IMR-90 (cell line): Measurements from ENCODE around the gene CERS6. TPM values are rescaled to one million over a fixed set of nuclear protein-coding genes. Genes with fewer than 3 reads are reported as not detected.
A peak's percentile ranks its signal among the peaks of the same experiment; 100 is the strongest.

Source experiments
- ATAC-seq: fragments of 200-7000 bp; cut with Tn5 transposase; 2 replicates; pipeline ENCODE4 v1.9.1; 2020; ENCODE audit warnings: low read depth, mild to moderate bottlenecking, moderate library complexity
- BruUV-seq: library from RNA; stranded (reverse); fragments of 400-500 nt; replicated peaks from 2 replicates; lab custom pipeline; 2021; lab: Mats Ljungman, UMichigan
- CTCF ChIA-PET: fragments of 300-600 bp; formaldehyde crosslinking; extraction: SDS; loops from one replicate; lab custom pipeline; 2021; ENCODE audit warnings: antibody characterized with exemption; lab: Yijun Ruan, JAX
- POLR2A ChIA-PET: fragments of 300-600 bp; sonication (Branson Sonifier 250); formaldehyde crosslinking; loops from one replicate; lab custom pipeline; 2022; ENCODE audit warnings: antibody characterized with exemption; ENCODE audit not compliant: unreplicated experiment; lab: Charles Lee
- DNase-seq: peaks from one replicate; pipeline ENCODE4 v3.0.0; 2013
- H2AFZ ChIP-seq: replicated peaks from 2 replicates; pipeline ENCODE3; 2013; ENCODE audit warnings: low read length, mild to moderate bottlenecking; ENCODE audit not compliant: poor library complexity
- H2AK5ac ChIP-seq: 2 replicates; pipeline ENCODE4 v1.6.1; 2013; ENCODE audit warnings: low read depth, low read length, inconsistent platforms
- H2AK9ac ChIP-seq: replicated peaks from 2 replicates; pipeline ENCODE3; 2013; ENCODE audit warnings: mild to moderate bottlenecking, low read depth, low read length, moderate library complexity; ENCODE audit not compliant: poor library complexity
- H2BK120ac ChIP-seq: 2 replicates; pipeline ENCODE4 v1.6.1; 2013; ENCODE audit warnings: low read depth, low read length, inconsistent platforms
- H2BK15ac ChIP-seq: 3 replicates; pipeline ENCODE4 v1.6.1; 2013; ENCODE audit warnings: low read depth, low read length, inconsistent platforms
- H2BK20ac ChIP-seq: 2 replicates; pipeline ENCODE4 v1.6.1; 2013; ENCODE audit warnings: low read depth, mild to moderate bottlenecking, inconsistent platforms, low read length, moderate library complexity
- H2BK5ac ChIP-seq: 2 replicates; pipeline ENCODE4 v1.6.1; 2013; ENCODE audit warnings: mild to moderate bottlenecking, low read depth, low read length, inconsistent platforms; ENCODE audit not compliant: poor library complexity, severe bottlenecking
- H3K14ac ChIP-seq: replicated peaks from 2 replicates; pipeline ENCODE4 v1.6.1; 2013; ENCODE audit warnings: low read depth, low read length, inconsistent platforms
- H3K18ac ChIP-seq: 2 replicates; pipeline ENCODE4 v1.6.1; 2013; ENCODE audit warnings: low read depth, low read length, control low read depth
- H3K23ac ChIP-seq: 2 replicates; pipeline ENCODE4 v1.6.1; 2013; ENCODE audit warnings: low read depth, low read length, inconsistent platforms
- H3K27ac ChIP-seq: 2 replicates; pipeline ENCODE4 v1.5.1; 2013; ENCODE audit warnings: mild to moderate bottlenecking, control low read depth, low read length; ENCODE audit not compliant: insufficient read depth
- H3K27me3 ChIP-seq: 2 replicates; pipeline ENCODE4 v1.6.1; 2013; ENCODE audit warnings: low read length; ENCODE audit not compliant: control insufficient read depth, insufficient read depth
- H3K36me3 ChIP-seq: 2 replicates; pipeline ENCODE4 v1.6.1; 2013; ENCODE audit warnings: low read length, mixed read lengths; ENCODE audit not compliant: control insufficient read depth, insufficient read depth
- H3K4ac ChIP-seq: 2 replicates; pipeline ENCODE4 v1.6.1; 2013; ENCODE audit warnings: low read depth, low read length, inconsistent platforms
- H3K4me1 ChIP-seq: 2 replicates; pipeline ENCODE4 v1.6.1; 2013; ENCODE audit warnings: low read length, mixed read lengths; ENCODE audit not compliant: control insufficient read depth, insufficient read depth
- H3K4me2 ChIP-seq: 2 replicates; pipeline ENCODE4 v1.6.1; 2013; ENCODE audit warnings: low read depth, mild to moderate bottlenecking, control low read depth, low read length, moderate library complexity
- H3K4me3 ChIP-seq: 2 replicates; pipeline ENCODE4 v1.5.1; 2013; ENCODE audit warnings: low read depth, mild to moderate bottlenecking, control low read depth, low read length, moderate library complexity; ENCODE audit not compliant: insufficient read depth
- H3K56ac ChIP-seq: 2 replicates; pipeline ENCODE4 v1.6.1; 2013; ENCODE audit warnings: low read length, inconsistent platforms; ENCODE audit not compliant: insufficient read depth; ENCODE audit errors: extremely low read depth
- H3K79me1 ChIP-seq, 2 experiments: 2 replicates each; pipeline ENCODE4 v1.6.1; 2013; ENCODE audit warnings: low read length in 2 of 2, inconsistent platforms in 1 of 2, low read depth in 1 of 2
- H3K9ac ChIP-seq: 2 replicates; pipeline ENCODE4 v1.6.1; 2013; ENCODE audit warnings: low read depth, low read length, control low read depth
- H3K9me1 ChIP-seq: 2 replicates; pipeline ENCODE4 v1.6.1; 2013; ENCODE audit warnings: low read length, inconsistent platforms; ENCODE audit not compliant: insufficient read depth
- H3K9me3 ChIP-seq: 2 replicates; pipeline ENCODE4 v1.6.1; 2013; ENCODE audit warnings: low read length; ENCODE audit not compliant: control insufficient read depth, insufficient read depth
- H4K20me1 ChIP-seq: 2 replicates; pipeline ENCODE4 v1.6.1; 2013; ENCODE audit warnings: low read length, inconsistent platforms; ENCODE audit not compliant: insufficient read depth
- H4K5ac ChIP-seq: 2 replicates; pipeline ENCODE4 v1.6.1; 2013; ENCODE audit warnings: mild to moderate bottlenecking, low read depth, low read length, control low read depth
- H4K8ac ChIP-seq, 2 experiments: 2 replicates each; pipeline ENCODE4 v1.6.1; 2013; ENCODE audit warnings: low read depth in 2 of 2, low read length in 2 of 2, control low read depth in 1 of 2, inconsistent platforms in 1 of 2
- H4K91ac ChIP-seq: 2 replicates; pipeline ENCODE4 v1.6.1; 2013; ENCODE audit warnings: low read depth, low read length, inconsistent platforms; ENCODE audit not compliant: insufficient read depth
- BHLHE40 ChIP-seq: fragments of 150-350 bp; IDR thresholded peaks from 2 replicates; pipeline ENCODE4 v1.6.1; 2016; ENCODE audit warnings: mild to moderate bottlenecking, low read depth, low read length
- CEBPB ChIP-seq: IDR thresholded peaks from 2 replicates; pipeline ENCODE4 v1.6.1; 2012; ENCODE audit warnings: low read depth, low read length, improper control_type of control experiment
- CHD1 ChIP-seq: IDR thresholded peaks from 2 replicates; pipeline ENCODE4 v1.6.1; 2012; ENCODE audit warnings: low read depth, low read length, improper control_type of control experiment
- CTCF ChIP-seq: conservative IDR thresholded peaks from 2 replicates; pipeline ENCODE4 v1.5.1; 2012; ENCODE audit warnings: mild to moderate bottlenecking, low read depth, low read length, improper control_type of control experiment
- ELK1 ChIP-seq: fragments of 150-350 bp; IDR thresholded peaks from 2 replicates; pipeline ENCODE4 v1.6.1; 2016; ENCODE audit warnings: low read depth, mild to moderate bottlenecking, low read length, moderate library complexity, borderline replicate concordance
- MAFK ChIP-seq: IDR thresholded peaks from 2 replicates; pipeline ENCODE4 v1.6.1; 2012; ENCODE audit warnings: low read depth, low read length, improper control_type of control experiment
- MAZ ChIP-seq: IDR thresholded peaks from 2 replicates; pipeline ENCODE4 v1.6.1; 2012; ENCODE audit warnings: low read depth, mild to moderate bottlenecking, low read length, improper control_type of control experiment, moderate library complexity, borderline replicate concordance
- MXI1 ChIP-seq: IDR thresholded peaks from 2 replicates; pipeline ENCODE4 v1.6.1; 2012; ENCODE audit warnings: low read depth, mild to moderate bottlenecking, low read length, moderate library complexity, borderline replicate concordance
- NFE2L2 ChIP-seq: fragments of 150-350 bp; IDR thresholded peaks from 2 replicates; pipeline ENCODE4 v1.6.1; 2016; ENCODE audit warnings: low read depth, mild to moderate bottlenecking, low read length
- RAD21 ChIP-seq: IDR thresholded peaks from 2 replicates; pipeline ENCODE4 v1.6.1; 2012; ENCODE audit warnings: low read length, improper control_type of control experiment
- RCOR1 ChIP-seq: IDR thresholded peaks from 2 replicates; pipeline ENCODE4 v1.6.1; 2012; ENCODE audit warnings: mild to moderate bottlenecking, low read length, improper control_type of control experiment; ENCODE audit not compliant: insufficient replicate concordance
- RFX5 ChIP-seq: IDR thresholded peaks from 2 replicates; pipeline ENCODE4 v1.8.0; 2012; ENCODE audit warnings: low read depth, mild to moderate bottlenecking, low read length, moderate library complexity
- SMC3 ChIP-seq: fragments of 150-350 bp; IDR thresholded peaks from 2 replicates; pipeline ENCODE4 v1.6.1; 2016; ENCODE audit warnings: low read depth, mild to moderate bottlenecking, antibody characterized with exemption, low read length, moderate library complexity
- USF2 ChIP-seq: fragments of 150-350 bp; IDR thresholded peaks from 2 replicates; pipeline ENCODE4 v1.6.1; 2017; ENCODE audit warnings: mild to moderate bottlenecking, antibody characterized with exemption, low read length, low read depth
- WGBS, 2 experiments: methylation state at CpG; one replicate each; pipeline versions ENCODE4 v1.1.5 to v1.1.7; 2013; ENCODE audit warnings: missing lambda C conversion rate in 2 of 2; ENCODE audit not compliant: insufficient read length in 1 of 2; ENCODE audit errors: extremely low coverage in 2 of 2; 5-methylcytosine and 5-hydroxymethylcytosine counted together
- dilution Hi-C: fragments of 300-500 bp; cut with HindIII; formaldehyde crosslinking; loops from one replicate; pipeline ENCODE4 v1.14.3; 2018; ENCODE audit warnings: low sequenced_read_pairs; ENCODE audit not compliant: unreplicated experiment
- in situ Hi-C: fragments of 300-500 bp; cut with MboI; formaldehyde crosslinking; loops from 3 replicates; pipeline ENCODE4 v1.14.3; 2019; ENCODE audit warnings: low sequenced_read_pairs, inconsistent platforms, mixed read lengths
- intact Hi-C: fragments of 100-400 bp; cut with micrococcal nuclease; formaldehyde crosslinking; loops from 2 replicates; pipeline ENCODE4 v1.10.0; 2022
- polyA plus RNA-seq, 3 experiments: library from polyadenylated mRNA; depleted of rRNA; stranded (reverse); fragments of >200 nt; gene quantifications; 2 replicates each; pipeline ENCODE4 v1.2.3, GENCODE V29; 2012; ENCODE audit warnings: low replicate concordance in 1 of 3
- total RNA-seq: library from RNA; depleted of rRNA; stranded (reverse); fragments of >200 nt; gene quantifications from 2 replicates; pipeline ENCODE4 v1.2.3, GENCODE V29; 2012

The CERS6 gene
- total and polyA plus RNA-seq, 2 of the 4 experiments (the other 2 are of a cell fraction) = 2.1 to 5.7 TPM

- Histone ChIP-seq H3K9me1 (no peaks in the 10 kb centered on the region), H3K56ac (no peak overlapping the region), H3K4me1 (peaks cover 5% of the 10 kb centered on the region; the same call in 1 of the 2 replicates), H3K4me2 (no peak overlapping the region), H2AK9ac (no peak overlapping the region), H3K4me3 (no peak overlapping the region), H2BK20ac (no peak overlapping the region), H3K36me3 (no peaks in the 10 kb centered on the region), H3K4ac (no peak overlapping the region), H3K79me1 (no peaks in the 10 kb centered on the region), H2BK15ac (no peak overlapping the region), H3K23ac (no peak overlapping the region), H3K14ac (no peak overlapping the region), H3K18ac (no peak overlapping the region), H2AFZ (no peak overlapping the region), H4K8ac (no peak overlapping the region), H2BK120ac (no peak overlapping the region), H2AK5ac (no peak overlapping the region), H3K9ac (no peak overlapping the region), H4K5ac (no peak overlapping the region), H3K9me3 (no peaks in the 10 kb centered on the region), H3K27ac (no peak overlapping the region), H4K20me1 (no peaks in the 10 kb centered on the region), H3K27me3 (no peaks in the 10 kb centered on the region; the same call in 1 of the 2 replicates), H4K91ac (no peak overlapping the region), H2BK5ac (no peak overlapping the region)
- no peak for DNase-seq
- WGBS, 2 experiments = 40% methylated on average over 2 of the region's 5 CpGs; no CpG with 5 or more reads in 1 of the 2 experiments
- dilution Hi-C loops (no loop called here), in situ Hi-C loops (no loop called here), intact Hi-C loops (no loop called here)
- peak; percentile 21; the same call in 1 of the 2 replicates for ATAC-seq
- BruUV-seq = no TSS peak
- ChIA-PET CTCF (interaction anchor here (0.6 kb wide), 2 partner anchors 143 to 144 kb away, joined by 3 to 4 read pairs; no protein-coding TSS in a partner anchor), POLR2A (no interaction called here)
- TF ChIP-seq RFX5 = no peak
- no peak for TF ChIP-seq CEBPB
- TF ChIP-seq RCOR1 = no peak
- no peak for TF ChIP-seq ELK1
- TF ChIP-seq CHD1 = no peak
- TF ChIP-seq MAFK = no peak
- TF ChIP-seq BHLHE40 = no peak
- no peak for TF ChIP-seq RAD21
- TF ChIP-seq MAZ = no peak
- TF ChIP-seq SMC3 = no peak
- no peak for TF ChIP-seq MXI1
- TF ChIP-seq USF2 = no peak
- no peak for TF ChIP-seq CTCF
- no peak for TF ChIP-seq NFE2L2
These were observed 347.0 kb downstream of the CERS6 start for GRCh38 chr2:168802859-168803725.
